A673 (cell line): ENCODE data around the gene SGPL1.

ENCODE experiments used
- CTCF ChIP-seq: fragments of 300-800, 200-600 bp; sonication (generic); conservative IDR thresholded peaks from 2 replicates; pipeline ENCODE4 v1.5.1; 2017; ENCODE audit warnings: low read depth, mild to moderate bottlenecking, antibody characterized with exemption, low read length, moderate library complexity, mixed read lengths
- EZH2 ChIP-seq: fragments of 200-600 bp; sonication (generic); IDR thresholded peaks from 2 replicates; pipeline ENCODE4 v1.6.1; 2017; ENCODE audit warnings: borderline replicate concordance, low read depth, mild to moderate bottlenecking, mixed read lengths, antibody characterized with exemption, low read length; ENCODE audit not compliant: poor library complexity, severe bottlenecking

DNA sequence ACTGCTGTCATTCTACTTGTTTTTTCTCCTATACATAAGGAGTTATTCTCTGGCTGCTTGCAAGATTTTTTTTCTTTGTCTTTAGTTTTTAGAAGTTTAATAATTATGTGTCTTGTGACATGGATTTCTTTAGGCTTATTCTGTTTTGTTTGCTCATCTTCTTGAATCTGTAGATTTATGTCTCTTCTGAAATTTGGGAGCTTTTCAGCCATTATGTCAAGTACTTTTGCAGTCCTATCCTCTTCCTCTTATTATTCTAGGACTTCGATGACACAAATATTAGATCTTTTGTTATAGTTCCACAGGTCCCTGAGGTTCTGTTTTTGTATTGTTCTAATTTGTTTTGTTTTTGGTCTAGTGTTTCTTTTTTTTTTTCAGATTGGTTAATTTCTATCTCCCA lies 13.9 kb upstream of the SGPL1 start:
- no peak for TF ChIP-seq CTCF
- no peak for TF ChIP-seq EZH2
